NCI-H524 (cell line): ENCODE results near the gene SLC6A3.

Experiments used
- DNase-seq, 2 experiments: peaks; one replicate each; lab custom pipeline; 2025; lab: John Stamatoyannopoulos, UW

SLC6A3 gene

GRCh38 chr5:1347571-1347970, 97.7 kb downstream of the SLC6A3 start:
- no peak for DNase-seq

GRCh38 chr5:1346627-1347440, 98.4 kb downstream of the SLC6A3 start:
- DNase-seq = no peak

- DNase-seq = no peak
Observed at GRCh38 chr5:1345876-1346626, 99.2 kb downstream of the SLC6A3 start.

GRCh38 chr5:1344975-1345838, 100.0 kb downstream of the SLC6A3 start, which contains the start of gene CLPTM1L:
Gene CLPTM1L, minus strand, starts transcription at chr5:1345099. Its CDS starts 258 bp downstream, at chr5:1344841.
- DNase-seq = peak; percentile 76 to 91

GRCh38 chr5:1343931-1344901, 101.0 kb downstream of the SLC6A3 start:
- no peak for DNase-seq

GRCh38 chr5:1343315-1343751, 101.9 kb downstream of the SLC6A3 start:
- no peak for DNase-seq
